UCSD-AML1 (cell line): Measurements from ENCODE around the gene FMR1.

Experiments
- DNase-seq: peaks from one replicate; lab custom pipeline; 2025; ENCODE audit not compliant: unreplicated experiment; lab: John Stamatoyannopoulos, UW

FMR1 gene

GRCh38 chrX:147914591-147914990 is 2.9 kb downstream of the FMR1 start:
- no peak for DNase-seq

GRCh38 chrX:147916375-147916968 is 4.8 kb downstream of the FMR1 start:
- DNase-seq: no peak

GRCh38 chrX:147917700-147918695 is 6.3 kb downstream of the FMR1 start:
- no peak for DNase-seq

GRCh38 chrX:147920161-147920666 is 8.5 kb downstream of the FMR1 start:
- no peak for DNase-seq

GRCh38 chrX:147923605-147924004 is 11.9 kb downstream of the FMR1 start:
- no peak for DNase-seq

GRCh38 chrX:147927256-147927655 is 15.5 kb downstream of the FMR1 start:
- no peak for DNase-seq

- no peak for DNase-seq
Observed at GRCh38 chrX:147933815-147934214, 22.1 kb downstream of the FMR1 start.

- DNase-seq: no peak
Observed at GRCh38 chrX:147935156-147935758, 23.5 kb downstream of the FMR1 start.

- DNase-seq: no peak
Observed at GRCh38 chrX:147945286-147945685, 33.6 kb downstream of the FMR1 start.

GRCh38 chrX:147948531-147948930 is 36.8 kb downstream of the FMR1 start:
- DNase-seq: no peak

GRCh38 chrX:147950352-147950751 is 38.6 kb downstream of the FMR1 start:
- no peak for DNase-seq

GRCh38 chrX:147953976-147954375 is 42.3 kb downstream of the FMR1 start:
- DNase-seq: peak; percentile 7

- no peak for DNase-seq
Observed at GRCh38 chrX:147957291-147957690, 45.6 kb downstream of the FMR1 start.

GRCh38 chrX:147958291-147958690 is 46.6 kb downstream of the FMR1 start:
- no peak for DNase-seq

GRCh38 chrX:147960722-147961121 is 49.0 kb downstream of the FMR1 start:
- DNase-seq: no peak

GRCh38 chrX:147962476-147962875 is 50.8 kb downstream of the FMR1 start:
- DNase-seq: no peak

- no peak for DNase-seq
Observed at GRCh38 chrX:147978931-147979330, 67.2 kb downstream of the FMR1 start.

GRCh38 chrX:147981038-147981752 is 69.5 kb downstream of the FMR1 start, which contains the start of gene FMR1NB:
FMR1NB (plus strand) TSS chrX:147981337; CDS start chrX:147981403, 66 bp downstream.
- DNase-seq: no peak
